Esophagus (tissue), 2 donors: ENCODE measurements around the gene UBE2J2. TPM values are rescaled to one million over a fixed set of nuclear protein-coding genes. Genes with fewer than 3 reads are reported as not detected.
A peak's percentile ranks its signal among the peaks of the same experiment; 100 is the strongest.

Experiments used
- H3K27ac ChIP-seq, 2 donors: one replicate each; pipeline ENCODE4 v1.5.1; 2013; ENCODE audit warnings: low read depth in 2 of 2, mild to moderate bottlenecking in 2 of 2, inconsistent platforms in 1 of 2, low read length in 1 of 2, moderate library complexity in 1 of 2
- H3K27me3 ChIP-seq, 2 donors: one replicate each; pipeline ENCODE4 v1.6.1; 2013; ENCODE audit warnings: low read length in 2 of 2, control low read depth in 1 of 2, mild to moderate bottlenecking in 1 of 2; ENCODE audit not compliant: insufficient read depth in 2 of 2, control insufficient read depth in 1 of 2
- H3K36me3 ChIP-seq, 2 donors: one replicate each; pipeline ENCODE4 v1.6.1; 2013; ENCODE audit warnings: low read length in 1 of 2; ENCODE audit not compliant: control insufficient read depth in 2 of 2, insufficient read depth in 2 of 2
- H3K4me1 ChIP-seq, 2 donors: one replicate each; pipeline ENCODE4 v1.6.1; 2013; ENCODE audit warnings: low read length in 1 of 2; ENCODE audit not compliant: control insufficient read depth in 2 of 2, insufficient read depth in 2 of 2
- H3K4me3 ChIP-seq, 2 donors: one replicate each; pipeline ENCODE4 v1.5.1; 2013; ENCODE audit warnings: low read length in 2 of 2, mild to moderate bottlenecking in 2 of 2, low read depth in 1 of 2, moderate library complexity in 1 of 2
- H3K9me3 ChIP-seq, 2 donors: one replicate each; pipeline ENCODE4 v1.6.1; 2013; ENCODE audit warnings: mild to moderate bottlenecking in 2 of 2, low read depth in 1 of 2, low read length in 1 of 2, moderate library complexity in 1 of 2; ENCODE audit not compliant: control insufficient read depth in 2 of 2, insufficient read depth in 1 of 2
- WGBS, 2 donors: extraction: QIAGEN DNeasy Blood & Tissue Kit; methylation state at CpG; one replicate each; pipeline ENCODE4 v1.1.7; 2013; 5-methylcytosine and 5-hydroxymethylcytosine counted together
- polyA plus RNA-seq, 2 donors: library from polyadenylated mRNA; stranded (reverse); fragments of 200-250 nt; gene quantifications; one replicate each; pipeline ENCODE4 v1.2.3, GENCODE V29; 2013
- donor health status: healthy with polysubstance abuse.
- donor health status: Bipolar disorder and iron deficiency.

Gene UBE2J2
- polyA plus RNA-seq, 2 donors, result 38.2 to 40.9 TPM

DNA sequence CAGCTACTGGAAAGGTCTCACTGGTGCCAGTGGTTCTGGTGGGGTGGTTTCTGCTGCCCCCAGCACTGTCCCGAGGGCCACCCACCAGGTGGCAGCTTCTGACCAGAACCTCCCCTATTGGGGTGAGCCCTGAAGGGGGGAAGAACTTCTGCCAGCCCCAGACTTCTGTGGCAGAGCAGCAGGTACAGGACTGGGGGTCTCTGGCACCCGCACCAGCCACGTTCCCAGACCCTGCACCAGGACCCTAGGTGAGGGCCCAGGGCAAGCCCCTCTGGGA, 36.4 kb upstream of the UBE2J2 start:
- WGBS, 2 donors, result 60 to 72% methylated on average over 3 of the region's 3 CpGs
- H3K36me3 ChIP-seq, result peaks cover 0 to 48% of the 10 kb centered on the region in 2 donors
- peaks cover 21 to 42% of the 10 kb centered on the region in 2 donors for H3K4me1 ChIP-seq
- peak overlapping the region; percentile 97 to 98 for H3K27ac ChIP-seq
- H3K4me3 ChIP-seq, result peak overlapping the region; percentile 73 to 87
- H3K9me3 ChIP-seq, result no peaks in the 10 kb centered on the region
- no peaks in the 10 kb centered on the region for H3K27me3 ChIP-seq

DNA sequence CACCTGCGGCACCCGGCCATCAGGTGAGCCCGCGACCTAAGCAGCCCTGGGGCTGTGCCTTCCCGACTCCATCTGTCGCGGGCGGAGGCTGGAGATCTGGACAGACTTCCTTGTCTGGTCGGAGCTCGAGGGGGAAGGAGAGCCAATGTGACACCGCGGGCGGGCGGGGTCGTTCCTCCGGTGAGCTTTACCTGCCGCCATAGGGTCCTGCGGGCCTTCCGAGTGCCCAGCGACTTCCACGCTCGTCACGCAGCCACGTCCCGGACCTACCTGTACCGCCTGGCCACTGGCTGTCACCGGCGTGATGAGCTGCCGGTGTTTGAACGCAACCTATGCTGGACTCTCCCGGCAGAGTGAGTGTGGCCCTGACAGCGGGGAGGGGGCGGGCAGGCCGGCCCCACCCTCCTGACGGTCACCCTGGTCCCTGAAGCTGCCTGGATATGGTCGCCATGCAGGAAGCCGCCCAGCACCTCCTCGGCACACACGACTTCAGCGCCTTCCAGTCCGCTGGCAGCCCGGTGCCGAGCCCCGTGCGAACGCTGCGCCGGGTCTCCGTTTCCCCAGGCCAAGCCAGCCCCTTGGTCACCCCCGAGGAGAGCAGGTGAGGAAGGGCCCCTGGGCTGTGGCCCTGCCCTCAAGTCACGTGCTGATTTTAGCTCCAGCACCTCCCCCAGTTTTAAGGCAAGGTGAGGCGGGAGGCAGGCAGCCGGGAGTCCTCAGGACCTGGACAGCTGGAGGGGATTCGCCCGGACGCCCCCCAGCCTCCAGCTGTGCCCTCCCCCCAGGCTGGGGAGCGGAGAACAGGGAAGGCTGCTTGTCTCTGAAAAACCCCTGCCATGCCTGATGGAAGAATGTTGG, 35.8 kb upstream of the UBE2J2 start:
- Histone ChIP-seq H3K4me3 (peak overlapping the region; percentile 73 to 87), H3K27ac (peak overlapping the region; percentile 97 to 98), H3K27me3 (no peaks in the 10 kb centered on the region), H3K9me3 (no peaks in the 10 kb centered on the region), H3K36me3 (peaks cover 0 to 42% of the 10 kb centered on the region in 2 donors), H3K4me1 (peaks cover 25 to 48% of the 10 kb centered on the region in 2 donors)
- WGBS, 2 donors, result 21 to 25% methylated on average over 55 to 57 of the region's 57 CpGs

DNA sequence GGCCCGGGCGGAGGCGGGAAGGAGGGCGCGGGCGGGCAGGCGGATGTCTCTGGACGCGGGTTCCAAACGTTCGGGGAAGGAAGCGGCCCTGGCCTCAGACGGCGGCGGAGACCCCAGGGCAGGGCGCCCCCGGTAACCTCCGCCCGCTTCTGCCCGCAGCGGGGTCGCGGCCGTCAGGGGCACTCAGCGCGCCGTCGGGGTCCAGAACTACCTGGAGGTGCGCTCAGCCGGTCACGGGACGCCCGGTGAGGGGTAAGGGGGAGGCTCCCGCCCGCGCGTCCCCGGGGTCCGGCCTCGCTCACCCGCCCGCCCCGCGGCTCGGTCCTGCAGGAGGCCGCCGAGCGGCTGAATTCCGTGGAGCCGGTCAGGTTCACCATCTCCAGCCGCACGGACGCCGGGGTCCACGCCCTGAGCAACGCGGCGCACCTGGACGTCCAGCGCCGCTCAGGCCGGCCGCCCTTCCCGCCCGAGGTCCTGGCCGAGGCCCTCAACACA, 35.1 kb upstream of the UBE2J2 start:
- H3K9me3 ChIP-seq, result no peaks in the 10 kb centered on the region
- peak overlapping the region; percentile 73 to 87 for H3K4me3 ChIP-seq
- 0 to 1% methylated on average over 55 to 66 of the region's 66 CpGs for WGBS, 2 donors
- no peaks in the 10 kb centered on the region for H3K27me3 ChIP-seq
- H3K36me3 ChIP-seq, result peaks cover 0 to 36% of the 10 kb centered on the region in 2 donors
- H3K27ac ChIP-seq, result peak overlapping the region; percentile 97 to 98
- H3K4me1 ChIP-seq, result peaks cover 31 to 54% of the 10 kb centered on the region in 2 donors

DNA sequence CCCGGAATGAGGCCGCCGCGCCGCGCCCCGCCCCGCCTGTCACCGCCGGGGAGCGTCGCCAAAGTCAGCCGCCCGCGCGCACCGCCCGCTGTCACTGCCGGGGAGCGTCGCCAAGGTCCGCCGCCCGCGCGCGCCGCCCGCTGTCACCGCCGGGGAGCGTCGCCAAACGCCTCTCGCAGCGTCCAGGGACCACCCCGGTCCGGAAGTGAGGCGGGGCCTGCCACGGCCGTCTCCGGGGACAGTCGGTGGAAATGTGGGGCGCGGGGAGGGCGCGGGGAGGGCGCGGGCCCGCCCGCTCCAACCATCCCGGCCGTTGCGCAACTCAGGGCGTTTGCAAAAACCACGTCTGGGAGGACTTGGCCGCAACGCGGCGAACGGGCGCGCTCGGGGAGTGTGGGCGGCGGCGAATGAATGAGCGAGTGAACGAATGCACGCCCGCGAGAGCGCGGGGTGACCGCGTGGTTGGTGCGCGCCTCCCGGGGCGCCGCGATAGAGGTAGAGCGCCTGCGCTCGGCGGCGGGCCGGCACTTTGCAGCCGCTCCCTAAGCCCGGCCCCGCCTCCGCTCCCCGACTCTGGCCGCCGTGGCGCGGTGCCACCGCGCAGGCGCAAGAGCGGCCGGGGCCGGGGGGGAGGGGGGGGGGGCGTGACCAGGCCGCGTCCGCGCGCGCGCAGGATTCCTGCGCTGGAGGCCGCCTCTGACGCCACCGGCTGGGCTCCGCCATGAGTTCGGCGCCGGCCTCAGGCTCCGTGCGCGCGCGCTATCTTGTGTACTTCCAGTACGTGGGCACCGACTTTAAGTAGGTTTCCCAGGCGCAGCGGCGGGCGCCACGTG, 34.5 kb upstream of the UBE2J2 start, which contains the start of the genes ACAP3 and PUSL1:
ACAP3 (minus strand) TSS at position 8 of the 833 bp plus-strand sequence. CDS start 115 bp downstream, outside the sequence.
PUSL1 (plus strand) TSS at position 675 of the 833 bp plus-strand sequence; CDS start at position 722, 47 bp downstream.
- Histone ChIP-seq H3K36me3 (peaks cover 0 to 32% of the 10 kb centered on the region in 2 donors), H3K9me3 (no peaks in the 10 kb centered on the region), H3K27ac (peak within 1 kb of the TSS; percentile 98), H3K27me3 (no peaks in the 10 kb centered on the region), H3K4me3 (peak within 1 kb of the TSS; percentile 73 to 87), H3K4me1 (peaks cover 31 to 61% of the 10 kb centered on the region in 2 donors)
- WGBS, 2 donors, result 0% methylated on average over 71 to 131 of the region's 131 CpGs

DNA sequence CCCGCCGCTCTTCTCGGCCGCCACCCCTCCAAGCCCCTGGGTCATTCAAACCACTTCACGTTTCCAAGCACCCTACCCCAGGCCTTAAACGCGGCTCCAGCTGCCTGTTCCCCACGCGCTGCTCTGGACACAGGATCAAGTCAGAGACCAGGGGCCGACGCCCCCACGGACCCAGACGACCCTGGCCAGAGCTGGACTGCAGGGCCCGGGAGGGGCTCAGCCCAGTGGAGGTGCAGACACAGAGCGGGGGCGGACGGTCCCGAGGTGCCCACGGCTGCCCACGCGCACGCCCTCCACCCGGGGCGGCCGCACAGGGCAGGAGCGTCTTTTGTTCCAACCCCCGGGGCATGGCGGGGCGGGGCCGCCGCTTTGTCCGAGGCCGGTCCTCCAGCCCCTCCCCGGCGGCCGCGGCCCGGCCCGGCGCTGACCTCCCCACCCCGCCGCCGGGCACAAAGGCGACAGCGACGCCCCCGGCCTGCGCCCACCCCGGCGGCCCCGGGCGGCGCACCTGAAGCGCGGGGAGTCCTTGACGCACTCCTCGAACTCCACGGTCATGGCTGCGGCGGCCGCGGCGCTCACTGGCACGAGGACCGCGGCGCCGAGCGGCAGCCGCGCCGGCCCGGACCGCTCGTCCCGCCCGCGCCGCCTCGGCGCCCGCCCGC, 33.7 kb upstream of the UBE2J2 start:
- H3K4me1 ChIP-seq, result peaks cover 31 to 65% of the 10 kb centered on the region in 2 donors
- peak overlapping the region; percentile 69 to 77 for H3K4me3 ChIP-seq
- H3K9me3 ChIP-seq, result no peaks in the 10 kb centered on the region
- peaks cover 0 to 24% of the 10 kb centered on the region in 2 donors for H3K36me3 ChIP-seq
- WGBS, 2 donors, result 1 to 2% methylated on average over 45 to 83 of the region's 83 CpGs
- H3K27me3 ChIP-seq, result no peaks in the 10 kb centered on the region
- H3K27ac ChIP-seq, result peak overlapping the region; percentile 98

DNA sequence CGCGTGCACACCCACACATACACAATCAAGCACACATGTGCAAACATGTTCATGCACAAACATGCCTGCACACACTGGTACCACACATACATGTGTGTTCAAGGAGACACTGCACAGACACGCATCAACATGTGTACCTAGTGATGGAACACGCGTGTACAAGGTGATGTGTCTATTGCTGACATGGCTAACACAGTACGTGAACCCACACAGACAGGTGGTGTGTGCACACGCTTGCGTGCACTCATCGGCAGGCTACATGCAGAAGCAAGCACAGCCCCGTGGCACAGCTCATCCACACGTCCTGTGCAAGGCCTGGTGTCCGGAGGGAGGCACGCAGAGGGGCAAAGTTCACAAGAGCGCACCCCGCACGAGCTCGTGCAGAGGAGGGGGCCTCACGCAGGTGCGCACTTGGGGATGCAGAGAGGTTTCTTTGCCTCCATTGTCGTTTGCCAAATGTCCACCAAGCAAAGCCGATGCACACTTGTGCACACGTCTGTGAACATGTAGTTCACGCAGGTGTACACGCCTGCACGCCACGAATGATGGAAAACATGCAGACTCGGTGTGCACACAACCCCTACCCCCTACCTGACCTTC, 33.1 kb upstream of the UBE2J2 start:
- Histone ChIP-seq H3K27ac (peak overlapping the region; percentile 98), H3K4me1 (peaks cover 31 to 65% of the 10 kb centered on the region in 2 donors), H3K27me3 (no peaks in the 10 kb centered on the region), H3K4me3 (peak overlapping the region; percentile 69 to 77), H3K9me3 (no peaks in the 10 kb centered on the region), H3K36me3 (peaks cover 0 to 18% of the 10 kb centered on the region in 2 donors)
- 23 to 33% methylated on average over 27 of the region's 27 CpGs for WGBS, 2 donors

DNA sequence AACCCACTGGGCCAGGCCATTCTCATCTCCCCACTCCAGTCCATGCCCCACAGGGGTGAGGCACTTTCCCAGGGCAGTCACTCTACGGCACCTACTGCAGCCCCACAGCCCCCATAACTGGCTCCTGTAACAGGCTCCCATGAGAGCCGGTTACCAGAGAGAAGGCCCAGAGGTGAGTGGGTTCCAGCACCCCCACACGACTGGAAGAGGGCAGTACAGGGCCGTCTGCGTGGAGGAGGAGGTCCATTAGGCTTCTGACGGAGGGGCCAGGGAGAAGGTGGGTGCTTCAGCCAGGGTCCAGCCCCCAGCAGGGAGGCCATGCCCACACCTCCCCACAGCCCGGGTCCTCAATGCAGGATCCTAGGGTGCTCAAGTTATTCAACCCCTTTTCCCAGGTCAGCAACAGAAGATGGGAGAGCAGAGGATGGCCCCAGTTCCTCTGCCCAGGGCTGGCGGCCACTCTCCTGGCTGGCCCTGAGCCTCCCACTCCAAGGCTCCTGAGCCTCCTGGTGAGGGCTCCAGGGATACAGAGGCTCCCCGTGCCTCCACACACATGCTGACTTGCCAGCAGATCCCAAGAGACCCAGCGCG, 32.5 kb upstream of the UBE2J2 start:
- no peaks in the 10 kb centered on the region for H3K9me3 ChIP-seq
- no peaks in the 10 kb centered on the region for H3K27me3 ChIP-seq
- H3K27ac ChIP-seq, result peak overlapping the region; percentile 86 to 98
- peaks cover 31 to 63% of the 10 kb centered on the region in 2 donors for H3K4me1 ChIP-seq
- WGBS, 2 donors, result 17 to 30% methylated on average over 11 of the region's 11 CpGs
- peak overlapping the region; percentile 69 to 77 for H3K4me3 ChIP-seq
- peaks cover 0 to 12% of the 10 kb centered on the region in 2 donors for H3K36me3 ChIP-seq

DNA sequence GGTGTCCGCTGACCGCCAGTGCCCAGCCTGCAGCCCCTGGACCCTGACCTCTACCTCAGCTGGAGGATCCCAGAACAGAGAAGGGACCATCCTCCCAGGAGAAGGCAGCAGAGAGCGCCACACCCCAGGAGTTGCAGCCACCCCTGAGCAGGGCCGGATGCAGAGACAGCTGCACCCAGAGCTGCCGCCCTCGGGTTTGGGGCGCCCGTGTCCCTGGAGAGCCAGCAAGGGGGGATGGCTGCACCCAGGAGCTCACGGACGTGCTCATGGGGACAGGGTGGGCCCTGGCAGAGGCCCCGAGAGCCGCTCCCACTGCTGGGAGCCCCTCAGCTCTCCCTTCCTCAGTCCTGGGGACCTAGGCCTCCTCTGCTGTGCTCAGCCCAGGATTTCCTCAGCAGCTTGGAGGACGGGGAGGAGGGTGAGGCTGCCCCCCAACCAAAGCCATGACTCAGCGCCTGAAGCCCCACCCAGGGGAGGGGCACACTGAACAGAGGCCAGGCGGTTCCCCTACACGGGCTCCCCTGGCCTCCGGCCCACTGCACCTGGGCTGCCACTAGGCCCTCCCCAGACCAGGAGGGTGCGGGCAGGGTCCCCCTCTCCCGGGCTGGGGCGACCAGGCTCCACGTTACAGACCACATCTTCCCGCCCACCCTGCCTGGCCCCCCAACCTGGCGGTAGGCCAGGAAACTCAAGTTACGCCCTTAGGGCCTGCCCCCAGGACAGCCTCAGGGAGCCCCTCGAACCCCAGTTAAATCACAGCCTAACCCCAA, 31.8 kb upstream of the UBE2J2 start:
- H3K4me1 ChIP-seq, result peaks cover 31 to 62% of the 10 kb centered on the region in 2 donors

More for the DNA sequence above, 31.8 kb upstream of the UBE2J2 start:
- 12 to 25% methylated on average over 23 to 25 of the region's 25 CpGs for WGBS, 2 donors
- Histone ChIP-seq H3K36me3 (peaks cover 0 to 5% of the 10 kb centered on the region in 2 donors), H3K27ac (peak overlapping the region; percentile 86 to 98), H3K9me3 (no peaks in the 10 kb centered on the region), H3K4me3 (peak overlapping the region; percentile 69 to 77), H3K27me3 (no peaks in the 10 kb centered on the region)
